ENCODE measurements around the gene GPR55. TPM values are rescaled to one million over a fixed set of nuclear protein-coding genes. Genes with fewer than 3 reads are reported as not detected.

The GPR55 gene
- total and polyA plus RNA-seq, 2 donors (not counting 3 experiments of a cell fraction or from before 2014, with no cell fraction given): not detected

DNA sequence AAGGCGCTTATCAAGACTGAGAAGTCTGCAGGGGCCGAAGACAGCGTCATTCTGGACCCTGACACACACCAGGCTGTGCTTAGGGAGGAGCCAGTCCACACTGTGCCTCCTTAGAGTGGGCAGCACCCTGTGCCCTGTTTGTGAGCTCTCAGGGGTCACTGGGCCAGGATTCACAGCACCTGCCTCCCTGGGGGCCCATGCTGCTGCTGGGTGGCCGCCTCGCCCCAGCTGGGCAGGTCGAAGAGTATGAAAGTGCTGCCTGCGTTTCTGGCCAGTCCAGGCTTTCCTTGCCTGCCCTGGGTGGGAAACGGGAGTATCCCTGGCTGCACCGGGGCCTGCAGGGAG is 15.4 kb upstream of the GPR55 start:
- dilution Hi-C loops (cut with MboI; ENCODE audit: extremely low pct_ligation_motif_present, low sequenced_read_pairs): no loop called here
- no peak for DNase-seq (ENCODE audit: low read depth, low spot score)
- no peak for TF ChIP-seq EZH2 (IDR thresholded peaks at IDR 0.05; ENCODE audit: borderline replicate concordance, low read depth, low read length, severe bottlenecking)
- TF ChIP-seq POLR2A (IDR thresholded peaks at IDR 0.05; ENCODE audit: low read depth, low read length): no peak
- TF ChIP-seq, protein P1, sequence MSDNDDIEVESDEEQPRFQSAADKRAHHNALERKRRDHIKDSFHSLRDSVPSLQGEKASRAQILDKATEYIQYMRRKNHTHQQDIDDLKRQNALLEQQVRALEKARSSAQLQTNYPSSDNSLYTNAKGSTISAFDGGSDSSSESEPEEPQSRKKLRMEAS (IDR thresholded peaks at IDR 0.05; ENCODE audit: insufficient read depth, insufficient read length): no peak
- no peak for TF ChIP-seq POLR2AphosphoS5 (IDR thresholded peaks at IDR 0.05; ENCODE audit: insufficient read depth, low read depth, low read length)
- TF ChIP-seq, protein P2, sequence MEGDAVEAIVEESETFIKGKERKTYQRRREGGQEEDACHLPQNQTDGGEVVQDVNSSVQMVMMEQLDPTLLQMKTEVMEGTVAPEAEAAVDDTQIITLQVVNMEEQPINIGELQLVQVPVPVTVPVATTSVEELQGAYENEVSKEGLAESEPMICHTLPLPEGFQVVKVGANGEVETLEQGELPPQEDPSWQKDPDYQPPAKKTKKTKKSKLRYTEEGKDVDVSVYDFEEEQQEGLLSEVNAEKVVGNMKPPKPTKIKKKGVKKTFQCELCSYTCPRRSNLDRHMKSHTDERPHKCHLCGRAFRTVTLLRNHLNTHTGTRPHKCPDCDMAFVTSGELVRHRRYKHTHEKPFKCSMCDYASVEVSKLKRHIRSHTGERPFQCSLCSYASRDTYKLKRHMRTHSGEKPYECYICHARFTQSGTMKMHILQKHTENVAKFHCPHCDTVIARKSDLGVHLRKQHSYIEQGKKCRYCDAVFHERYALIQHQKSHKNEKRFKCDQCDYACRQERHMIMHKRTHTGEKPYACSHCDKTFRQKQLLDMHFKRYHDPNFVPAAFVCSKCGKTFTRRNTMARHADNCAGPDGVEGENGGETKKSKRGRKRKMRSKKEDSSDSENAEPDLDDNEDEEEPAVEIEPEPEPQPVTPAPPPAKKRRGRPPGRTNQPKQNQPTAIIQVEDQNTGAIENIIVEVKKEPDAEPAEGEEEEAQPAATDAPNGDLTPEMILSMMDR (IDR thresholded peaks at IDR 0.05; ENCODE audit: extremely low read depth in 1 of 2, insufficient read depth in 1 of 2, low read depth in 1 of 2, low read length in 2 of 2): no peak
- no peak for TF ChIP-seq GATA2 (IDR thresholded peaks at IDR 0.05; ENCODE audit: insufficient read depth, insufficient read length, low read depth, low read length)
- POLR2A ChIA-PET: no interaction called here
- CTCF ChIA-PET: no interaction called here
- H3K4me2 ChIP-seq (ENCODE audit: insufficient read depth, low read length): no peak overlapping the region
- no peak overlapping the region for H3K4me3 ChIP-seq (replicated peaks in 1 of 3; ENCODE audit: insufficient read depth in 1 of 3, low read depth in 1 of 3, low read length in 3 of 3)
- no peaks in the 10 kb centered on the region for H3K27me3 ChIP-seq (ENCODE audit: control insufficient read depth in 2 of 2, insufficient read depth in 2 of 2, low read length in 2 of 2)
- no peak overlapping the region for H3K27ac ChIP-seq (ENCODE audit: insufficient read depth, low read depth, low read length)
- H3K79me2 ChIP-seq (ENCODE audit: control insufficient read depth, insufficient read depth, low read length): no peaks in the 10 kb centered on the region
- no peak overlapping the region for H3K9ac ChIP-seq (replicated peaks; ENCODE audit: extremely low read depth, insufficient read depth, low read length)
- no TSS peak for BruUV-seq (replicated peaks)
- H3K36me3 ChIP-seq (ENCODE audit: control insufficient read depth in 2 of 2, extremely low read depth in 1 of 2, insufficient read depth in 2 of 2, low read length in 2 of 2): no peaks in the 10 kb centered on the region
- no peaks in the 10 kb centered on the region for H3K4me1 ChIP-seq (ENCODE audit: control insufficient read depth, extremely low read depth, insufficient read depth, low read length)
- no peaks in the 10 kb centered on the region for H3K9me1 ChIP-seq (replicated peaks; ENCODE audit: control insufficient read depth, extremely low read depth, insufficient read depth, low read length)
- H2AFZ ChIP-seq (ENCODE audit: low read depth, low read length): no peak overlapping the region
- no peak for FAIRE-seq
- H3K9me3 ChIP-seq (replicated peaks; ENCODE audit: control insufficient read depth, insufficient read depth, low read length): no peaks in the 10 kb centered on the region
- no peaks in the 10 kb centered on the region for H4K20me1 ChIP-seq (replicated peaks; ENCODE audit: control insufficient read depth, extremely low read depth, insufficient read depth, low read length)
- intact Hi-C loops (cut with micrococcal nuclease): no loop called here

Data from endothelial cell of umbilical vein (primary cell).